Peyer's patch (tissue), 4 donors: Measurements from ENCODE around the gene GLP2R.

Source experiments
- CTCF ChIP-seq, 6 experiments: fragments of 450-650 bp in 4 of 6; fragments of 200-600 bp in 2 of 6; sonication (generic) in 1 of 6; IDR thresholded peaks; one replicate each; pipeline ENCODE4 v1.5.1; 2017 to 2019; ENCODE audit warnings: antibody characterized with exemption in 6 of 6, mild to moderate bottlenecking in 3 of 6, moderate library complexity in 1 of 6
- POLR2A ChIP-seq, 2 donors: fragments of 450-650 bp; IDR thresholded peaks; one replicate each; pipeline ENCODE4 v1.5.1; 2017; ENCODE audit warnings: antibody characterized with exemption in 2 of 2, mild to moderate bottlenecking in 2 of 2, moderate library complexity in 2 of 2

- no peak for TF ChIP-seq CTCF (IDR thresholded peaks at IDR 0.05)
- no peak for TF ChIP-seq POLR2A (IDR thresholded peaks at IDR 0.05)
These were observed 8.6 kb upstream of the GLP2R start for GRCh38 chr17:9817086-9817485.
